Calu3 (cell line): ENCODE data around the gene RHOBTB3. TPM values are rescaled to one million over a fixed set of nuclear protein-coding genes. Genes with fewer than 3 reads are reported as not detected.

ENCODE experiments used
- BruUV-seq: library from RNA; stranded (reverse); fragments of 400-500 nt; replicated peaks from 2 replicates; lab custom pipeline; 2021; lab: Mats Ljungman, UMichigan
- CTCF ChIA-PET: fragments of 300-600 bp; sonication (Branson Sonifier 250); formaldehyde crosslinking; loops from one replicate; lab custom pipeline; 2022; ENCODE audit warnings: antibody characterized with exemption; lab: Charles Lee
- DNase-seq: peaks from one replicate; pipeline ENCODE4 v3.0.0; 2022
- H3K27ac Mint-ChIP-seq: one replicate; pipeline ENCODE4 v1.8.0; 2022; ENCODE audit warnings: mixed read lengths; ENCODE audit not compliant: unreplicated experiment
- H3K27me3 Mint-ChIP-seq: one replicate; pipeline ENCODE4 v1.8.0; 2022; ENCODE audit warnings: mixed read lengths; ENCODE audit not compliant: unreplicated experiment
- H3K36me3 Mint-ChIP-seq: one replicate; pipeline ENCODE4 v1.8.0; 2022; ENCODE audit warnings: mild to moderate bottlenecking, moderate library complexity, mixed read lengths; ENCODE audit not compliant: insufficient read depth, unreplicated experiment
- H3K4me1 Mint-ChIP-seq: one replicate; pipeline ENCODE4 v1.8.0; 2022; ENCODE audit warnings: mild to moderate bottlenecking, low read depth, mixed read lengths; ENCODE audit not compliant: unreplicated experiment
- H3K4me3 Mint-ChIP-seq: one replicate; pipeline ENCODE4 v1.8.0; 2022; ENCODE audit warnings: mild to moderate bottlenecking, low read depth, moderate library complexity, mixed read lengths; ENCODE audit not compliant: unreplicated experiment
- H3K9me3 Mint-ChIP-seq: one replicate; pipeline ENCODE4 v1.8.0; 2022; ENCODE audit warnings: low read depth, mixed read lengths; ENCODE audit not compliant: unreplicated experiment
- CTCF ChIP-seq: fragments of 200-600 bp; IDR thresholded peaks from one replicate; pipeline ENCODE4 v1.8.0; 2022; ENCODE audit warnings: antibody characterized with exemption; ENCODE audit not compliant: unreplicated experiment
- intact Hi-C: fragments of 100-400 bp; cut with micrococcal nuclease; formaldehyde crosslinking; loops from one replicate; pipeline ENCODE4 v1.10.0; 2022; ENCODE audit not compliant: unreplicated experiment
- total RNA-seq: library from RNA; stranded (reverse); gene quantifications from 2 replicates; pipeline ENCODE4 v1.2.3, GENCODE V29; 2022

The RHOBTB3 gene
- total RNA-seq, 1 experiment from 2014 or later, result 41.1 TPM

GRCh38 chr5:95840956-95841705 is 110.0 kb downstream of the RHOBTB3 start:
- Mint-ChIP-seq H3K4me3 (no peak overlapping the region), H3K9me3 (no peaks in the 10 kb centered on the region), H3K27ac (no peak overlapping the region), H3K36me3 (peaks cover 5% of the 10 kb centered on the region), H3K4me1 (peaks cover 45% of the 10 kb centered on the region), H3K27me3 (no peaks in the 10 kb centered on the region)
- no peak for DNase-seq
- no peak for TF ChIP-seq CTCF
- no TSS peak for BruUV-seq
- intact Hi-C loops, result no loop called here
- CTCF ChIA-PET, result interaction anchor here (0.6 to 2.8 kb wide), 3 partner anchors 13 to 418 kb away, joined by 3 to 15 read pairs (median 3); no protein-coding TSS in a partner anchor

GRCh38 chr5:95841914-95842812 is 111.0 kb downstream of the RHOBTB3 start:
- Mint-ChIP-seq H3K4me1 (peaks cover 35% of the 10 kb centered on the region), H3K36me3 (peaks cover 5% of the 10 kb centered on the region), H3K9me3 (no peaks in the 10 kb centered on the region), H3K27me3 (no peaks in the 10 kb centered on the region), H3K27ac (peak overlapping the region; percentile 85), H3K4me3 (no peak overlapping the region)
- no peak for DNase-seq
- intact Hi-C loops, result no loop called here
- TF ChIP-seq CTCF, result no peak
- CTCF ChIA-PET, result interaction anchor here (3.3 kb wide), 1 partner anchor 61 kb away, joined by 28 read pairs; no protein-coding TSS in a partner anchor
- BruUV-seq, result no TSS peak

GRCh38 chr5:95842854-95843544 is 111.9 kb downstream of the RHOBTB3 start:
- H3K36me3 Mint-ChIP-seq, result peaks cover 5% of the 10 kb centered on the region
- H3K9me3 Mint-ChIP-seq, result no peaks in the 10 kb centered on the region
- peak overlapping the region; percentile 13 for H3K4me3 Mint-ChIP-seq
- intact Hi-C loops, result loop anchor here (1.0 kb wide), 1 partner anchor 62 kb away; no protein-coding TSS in a partner anchor
- no TSS peak for BruUV-seq
- TF ChIP-seq CTCF, result peak; percentile 37
- H3K4me1 Mint-ChIP-seq, result peaks cover 35% of the 10 kb centered on the region
- CTCF ChIA-PET, result interaction anchor here (1.0 to 3.3 kb wide), 3 partner anchors 62 to 198 kb away, joined by 5 to 28 read pairs (median 6); partner anchors contain the start of gene RFESD
- H3K27ac Mint-ChIP-seq, result peak overlapping the region; percentile 85
- H3K27me3 Mint-ChIP-seq, result no peaks in the 10 kb centered on the region
- peak; percentile 82 for DNase-seq
